CD14-positive monocyte (primary cell): Measurements from ENCODE around the gene NUDT1. TPM values are rescaled to one million over a fixed set of nuclear protein-coding genes. Genes with fewer than 3 reads are reported as not detected.
A peak's percentile ranks its signal among the peaks of the same experiment; 100 is the strongest.
"Not testable (repeated sequence)": the region's sequence is repeated elsewhere in the genome, so short reads cannot be mapped to it uniquely, and the experiment has no call there.

Source experiments
- DNase-seq, 3 donors: peaks; one replicate each; pipeline ENCODE4 v3.0.0-alpha.2; 2011 to 2022
- H2AFZ ChIP-seq: 2 replicates; pipeline ENCODE4 v1.6.0; 2012; ENCODE audit warnings: mild to moderate bottlenecking, low read depth, low read length, inconsistent platforms; ENCODE audit not compliant: insufficient read depth, poor library complexity, severe bottlenecking
- H3K27ac ChIP-seq, 2 donors: 1 replicate in 1 of 2; 2 replicates in 1 of 2; pipeline ENCODE4 v1.5.1; 2012 to 2013; ENCODE audit warnings: low read length in 2 of 2, control low read depth in 1 of 2, inconsistent platforms in 1 of 2, low read depth in 1 of 2, mild to moderate bottlenecking in 1 of 2
- H3K27me3 ChIP-seq, 2 donors: one replicate each; pipeline versions ENCODE4 v1.6.0 to v1.6.1; 2011 to 2013; ENCODE audit warnings: low read length in 2 of 2; ENCODE audit not compliant: control insufficient read depth in 2 of 2, insufficient read depth in 2 of 2
- H3K36me3 ChIP-seq, 2 donors: replicated peaks in 1 of 2; 1 replicate in 1 of 2; 2 replicates in 1 of 2; pipeline versions ENCODE4 v1.5.1 to v1.6.1; 2012 to 2013; ENCODE audit warnings: low read length in 2 of 2, control low read depth in 1 of 2, inconsistent platforms in 1 of 2, mild to moderate bottlenecking in 1 of 2; ENCODE audit not compliant: insufficient read depth in 2 of 2, control insufficient read depth in 1 of 2
- H3K4me1 ChIP-seq, 2 donors: 1 replicate in 1 of 2; 2 replicates in 1 of 2; pipeline versions ENCODE4 v1.5.1 to v1.6.1; 2012 to 2013; ENCODE audit warnings: low read length in 2 of 2, control low read depth in 1 of 2, inconsistent platforms in 1 of 2, mild to moderate bottlenecking in 1 of 2, moderate library complexity in 1 of 2; ENCODE audit not compliant: insufficient read depth in 2 of 2, control insufficient read depth in 1 of 2
- H3K4me2 ChIP-seq: replicated peaks from 2 replicates; pipeline ENCODE3; 2012; ENCODE audit warnings: low read length, moderate library complexity, mild to moderate bottlenecking; ENCODE audit not compliant: poor library complexity, severe bottlenecking; ENCODE audit errors: extremely low read depth
- H3K4me3 ChIP-seq, 3 experiments: fragments of 200-600 bp in 1 of 3; sonication (generic) in 1 of 3; replicated peaks in 1 of 3; 1 replicate in 2 of 3; 2 replicates in 1 of 3; pipeline ENCODE4 v1.5.1; 2011 to 2013; ENCODE audit warnings: low read length in 3 of 3, mild to moderate bottlenecking in 3 of 3, control low read depth in 2 of 3, low read depth in 2 of 3, inconsistent platforms in 1 of 3, moderate library complexity in 1 of 3
- H3K79me2 ChIP-seq: 2 replicates; pipeline ENCODE4 v1.6.0; 2012; ENCODE audit warnings: mild to moderate bottlenecking, control low read depth, inconsistent platforms, low read length, moderate library complexity; ENCODE audit not compliant: insufficient read depth
- H3K9ac ChIP-seq: 2 replicates; pipeline ENCODE4 v1.6.0; 2017; ENCODE audit warnings: low read length, mild to moderate bottlenecking; ENCODE audit not compliant: insufficient read depth, poor library complexity, severe bottlenecking
- H3K9me3 ChIP-seq, 2 donors: replicated peaks in 1 of 2; 1 replicate in 1 of 2; 2 replicates in 1 of 2; pipeline versions ENCODE4 v1.5.1 to v1.6.1; 2012 to 2013; ENCODE audit warnings: low read length in 2 of 2, control low read depth in 1 of 2; ENCODE audit not compliant: control insufficient read depth in 1 of 2, insufficient read depth in 1 of 2
- H4K20me1 ChIP-seq: 2 replicates; pipeline ENCODE4 v1.6.0; 2012; ENCODE audit warnings: mild to moderate bottlenecking, low read length, control low read depth, moderate library complexity; ENCODE audit not compliant: insufficient read depth
- H3K27ac Mint-ChIP-seq, 7 donors: one replicate each; pipeline ENCODE4 v1.8.0; 2020; ENCODE audit warnings: mild to moderate bottlenecking in 7 of 7, mixed read lengths in 7 of 7, moderate library complexity in 6 of 7, inconsistent platforms in 2 of 7
- H3K27me3 Mint-ChIP-seq, 3 donors: one replicate each; pipeline ENCODE4 v1.8.0; 2021 to 2022; ENCODE audit warnings: low read depth in 3 of 3, mild to moderate bottlenecking in 3 of 3, mixed read lengths in 3 of 3, moderate library complexity in 3 of 3, inconsistent platforms in 1 of 3
- H3K36me3 Mint-ChIP-seq, 2 donors: one replicate each; pipeline ENCODE4 v1.8.0; 2020; ENCODE audit warnings: mixed read lengths in 2 of 2, inconsistent platforms in 1 of 2, mild to moderate bottlenecking in 1 of 2
- H3K4me1 Mint-ChIP-seq: one replicate; pipeline ENCODE4 v1.8.0; 2020; ENCODE audit warnings: mild to moderate bottlenecking, mixed read lengths
- H3K4me3 Mint-ChIP-seq, 2 donors: one replicate each; pipeline ENCODE4 v1.8.0; 2020; ENCODE audit warnings: mild to moderate bottlenecking in 2 of 2, mixed read lengths in 2 of 2, moderate library complexity in 1 of 2
- H3K9me3 Mint-ChIP-seq, 7 donors: one replicate each; pipeline ENCODE4 v1.8.0; 2020 to 2022; ENCODE audit warnings: mixed read lengths in 7 of 7, mild to moderate bottlenecking in 6 of 7, moderate library complexity in 6 of 7, inconsistent platforms in 2 of 7
- WGBS: methylation state at CpG from one replicate; pipeline ENCODE4 v1.1.5; 2013; ENCODE audit warnings: missing lambda C conversion rate; ENCODE audit not compliant: insufficient coverage; 5-methylcytosine and 5-hydroxymethylcytosine counted together
- intact Hi-C, 2 donors: fragments of 100-400 bp; cut with micrococcal nuclease; formaldehyde crosslinking; loops; one replicate each; pipeline versions ENCODE4 v1.15.0 to v1.15.1; 2023
- polyA plus RNA-seq, 3 donors: library from polyadenylated mRNA; depleted of rRNA in 1 of 3; unstranded in 2 of 3; stranded (reverse) in 1 of 3; fragments of 300-500 nt in 2 of 3; fragments of >200 nt in 1 of 3; fragmentation: Illumina TruSeq in 2 of 3; gene quantifications; 1 replicate in 2 of 3; 2 replicates in 1 of 3; pipeline ENCODE4 v1.2.3, GENCODE V29; 2012 to 2021
- TF ChIP-seq, protein P1 (sequence below): fragments of 200-600 bp; IDR thresholded peaks from one replicate; pipeline ENCODE4 v1.8.0; 2022; ENCODE audit warnings: antibody characterized with exemption, mild to moderate bottlenecking

NUDT1 gene
- polyA plus RNA-seq, 3 donors = 19.6 to 42.6 (median 40.8) TPM

- no peaks in the 10 kb centered on the region for H4K20me1 ChIP-seq
- peaks cover 9 to 11% of the 10 kb centered on the region in 2 donors for H3K36me3 ChIP-seq
- H3K4me3 Mint-ChIP-seq = no peak overlapping the region
- intact Hi-C loops = no loop called here
- peaks cover 11% of the 10 kb centered on the region for H3K4me1 Mint-ChIP-seq
- no peak overlapping the region for H2AFZ ChIP-seq
- H3K4me1 ChIP-seq = peaks cover 10 to 13% of the 10 kb centered on the region in 2 donors
- H3K27me3 Mint-ChIP-seq = peaks cover 0 to 2% (median 0%) of the 10 kb centered on the region in 3 donors
- H3K9me3 ChIP-seq = no peaks in the 10 kb centered on the region
- DNase-seq = no peak
- no peak overlapping the region for H3K27ac Mint-ChIP-seq
- no peak overlapping the region for H3K27ac ChIP-seq
- peaks cover 20 to 33% of the 10 kb centered on the region in 2 donors for H3K36me3 Mint-ChIP-seq
- H3K9me3 Mint-ChIP-seq = peaks cover 0 to 2% (median 0%) of the 10 kb centered on the region in 7 donors
- no peaks in the 10 kb centered on the region for H3K79me2 ChIP-seq
- H3K9ac ChIP-seq = no peak overlapping the region
- no peak overlapping the region for H3K4me2 ChIP-seq
- H3K4me3 ChIP-seq = no peak overlapping the region
- TF ChIP-seq, protein P1, sequence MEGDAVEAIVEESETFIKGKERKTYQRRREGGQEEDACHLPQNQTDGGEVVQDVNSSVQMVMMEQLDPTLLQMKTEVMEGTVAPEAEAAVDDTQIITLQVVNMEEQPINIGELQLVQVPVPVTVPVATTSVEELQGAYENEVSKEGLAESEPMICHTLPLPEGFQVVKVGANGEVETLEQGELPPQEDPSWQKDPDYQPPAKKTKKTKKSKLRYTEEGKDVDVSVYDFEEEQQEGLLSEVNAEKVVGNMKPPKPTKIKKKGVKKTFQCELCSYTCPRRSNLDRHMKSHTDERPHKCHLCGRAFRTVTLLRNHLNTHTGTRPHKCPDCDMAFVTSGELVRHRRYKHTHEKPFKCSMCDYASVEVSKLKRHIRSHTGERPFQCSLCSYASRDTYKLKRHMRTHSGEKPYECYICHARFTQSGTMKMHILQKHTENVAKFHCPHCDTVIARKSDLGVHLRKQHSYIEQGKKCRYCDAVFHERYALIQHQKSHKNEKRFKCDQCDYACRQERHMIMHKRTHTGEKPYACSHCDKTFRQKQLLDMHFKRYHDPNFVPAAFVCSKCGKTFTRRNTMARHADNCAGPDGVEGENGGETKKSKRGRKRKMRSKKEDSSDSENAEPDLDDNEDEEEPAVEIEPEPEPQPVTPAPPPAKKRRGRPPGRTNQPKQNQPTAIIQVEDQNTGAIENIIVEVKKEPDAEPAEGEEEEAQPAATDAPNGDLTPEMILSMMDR = no peak
- no peaks in the 10 kb centered on the region for H3K27me3 ChIP-seq
- 98% methylated on average over 19 of the region's 23 CpGs for WGBS
These were observed 22.1 kb downstream of the NUDT1 start for GRCh38 chr7:2264158-2264557.

DNA sequence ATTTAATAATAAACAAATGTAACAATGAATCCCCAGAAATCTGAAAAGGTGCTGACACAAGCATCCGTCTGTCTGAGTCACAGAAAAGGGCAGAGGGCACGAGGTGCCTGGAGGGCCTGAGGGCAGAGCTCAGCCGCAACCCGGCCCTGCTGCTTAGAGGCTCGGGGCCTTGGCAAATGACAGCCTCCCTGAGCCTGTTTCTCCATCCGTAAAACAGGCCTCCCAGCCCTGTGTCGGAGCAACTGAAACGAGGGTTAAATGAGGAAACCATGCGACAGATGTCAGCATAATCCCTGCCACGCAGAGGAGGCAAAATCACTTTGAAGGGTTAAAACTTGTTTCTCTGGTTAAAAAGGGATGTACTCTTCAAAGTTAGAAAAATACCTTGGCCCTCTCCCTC, 24.9 kb downstream of the NUDT1 start:
- H3K79me2 ChIP-seq = no peaks in the 10 kb centered on the region
- peak overlapping the region in 1 of 7 donors; percentile 41 for H3K27ac Mint-ChIP-seq
- intact Hi-C loops = no loop called here

GRCh38 chr7:2269089-2269990, 27.3 kb downstream of the NUDT1 start:
- H3K27ac Mint-ChIP-seq, DNase-seq, H3K4me3 Mint-ChIP-seq, H3K4me3 ChIP-seq, intact Hi-C loops, H3K4me1 ChIP-seq, H3K27ac ChIP-seq, H3K79me2 ChIP-seq, H3K4me1 Mint-ChIP-seq, H3K9me3 ChIP-seq, H4K20me1 ChIP-seq, H3K27me3 Mint-ChIP-seq, H3K4me2 ChIP-seq, H3K9me3 Mint-ChIP-seq, H3K27me3 ChIP-seq, H3K9ac ChIP-seq, H2AFZ ChIP-seq: not testable (repeated sequence)
- peaks cover 25 to 29% of the 10 kb centered on the region in 2 donors for H3K36me3 ChIP-seq
- peaks cover 28 to 46% of the 10 kb centered on the region in 2 donors for H3K36me3 Mint-ChIP-seq
- WGBS = 97% methylated on average over 7 of the region's 18 CpGs

More for the DNA sequence above, 24.9 kb downstream of the NUDT1 start:
- WGBS = 86% methylated on average over 9 of the region's 10 CpGs
- no peak overlapping the region for H3K4me3 Mint-ChIP-seq
- DNase-seq = no peak
- Histone ChIP-seq H3K4me3 (no peak overlapping the region), H2AFZ (no peak overlapping the region), H3K4me2 (no peak overlapping the region), H4K20me1 (no peaks in the 10 kb centered on the region), H3K9me3 (no peaks in the 10 kb centered on the region), H3K27ac (no peak overlapping the region), H3K9ac (no peak overlapping the region), H3K27me3 (no peaks in the 10 kb centered on the region), H3K4me1 (peaks cover 4 to 5% of the 10 kb centered on the region in 2 donors), H3K36me3 (peaks cover 22 to 28% of the 10 kb centered on the region in 2 donors)
- TF ChIP-seq, protein P1 = no peak
- H3K9me3 Mint-ChIP-seq = peaks cover 0 to 2% (median 0%) of the 10 kb centered on the region in 7 donors
- no peaks in the 10 kb centered on the region for H3K27me3 Mint-ChIP-seq
- peaks cover 27 to 49% of the 10 kb centered on the region in 2 donors for H3K36me3 Mint-ChIP-seq
- peaks cover 7% of the 10 kb centered on the region for H3K4me1 Mint-ChIP-seq
